K562 (cell line): Measurements from ENCODE around the gene TENM4. TPM values are rescaled to one million over a fixed set of nuclear protein-coding genes. Genes with fewer than 3 reads are reported as not detected.

Experiments used
- ATAC-seq: fragments of 200-7000 bp; cut with Tn5 transposase; 3 replicates; pipeline ENCODE4 v1.9.1; 2020; ENCODE audit warnings: moderate library complexity
- BruUV-seq: library from RNA; stranded (reverse); fragments of 400-500 nt; replicated peaks from 2 replicates; lab custom pipeline; 2021; lab: Mats Ljungman, UMichigan
- CTCF ChIA-PET: fragments of 300-600 bp; formaldehyde crosslinking; extraction: SDS; loops from one replicate; lab custom pipeline; 2021; ENCODE audit warnings: low intra/inter-chr PET ratio; lab: Yijun Ruan, JAX
- POLR2A ChIA-PET: fragments of 300-600, 350-650 bp; sonication (Branson Sonifier 250); formaldehyde crosslinking; extraction: SDS; loops from one replicate; lab custom pipeline; 2021; ENCODE audit warnings: antibody characterized with exemption, inconsistent platforms; lab: Yijun Ruan, JAX
- DNase-seq, 4 experiments: peaks; one replicate each; pipeline versions ENCODE4 v3.0.0 to v3.0.0-alpha.2; 2011 to 2018; ENCODE audit warnings: low spot score in 3 of 4, mixed read lengths in 3 of 4; ENCODE audit errors: extremely low read depth in 1 of 4
- FAIRE-seq: peaks from 2 replicates; lab custom pipeline; 2011; peaks lifted over from hg19 to GRCh38; lab: Jason Lieb, UNC
- H2AFZ ChIP-seq: 2 replicates; pipeline ENCODE4 v1.6.0; 2011; ENCODE audit warnings: low read depth, low read length, control low read depth, inconsistent platforms
- H3K27ac ChIP-seq: fragments of 200-600 bp; 3 replicates; pipeline ENCODE4 v1.8.0; 2011; ENCODE audit warnings: low read depth, mild to moderate bottlenecking, control low read depth, inconsistent platforms, low read length, moderate library complexity, mixed read lengths; ENCODE audit errors: extremely low read depth
- H3K27me3 ChIP-seq, 2 experiments: fragments of 300-600 bp in 1 of 2; 2 replicates in 1 of 2; 3 replicates in 1 of 2; pipeline versions ENCODE4 v1.6.0 to v1.8.0; 2011; ENCODE audit warnings: inconsistent platforms in 2 of 2, low read length in 2 of 2, mild to moderate bottlenecking in 1 of 2, mixed read lengths in 1 of 2, moderate library complexity in 1 of 2; ENCODE audit not compliant: control insufficient read depth in 2 of 2, insufficient read depth in 2 of 2
- H3K36me3 ChIP-seq: fragments of 300-600 bp; 3 replicates; pipeline ENCODE4 v1.8.0; 2011; ENCODE audit warnings: mild to moderate bottlenecking, low read length, inconsistent platforms; ENCODE audit not compliant: control insufficient read depth, insufficient read depth
- H3K4me1 ChIP-seq, 2 experiments: fragments of 200-600 bp in 1 of 2; replicated peaks in 1 of 2; 2 replicates in 1 of 2; 3 replicates in 1 of 2; pipeline versions ENCODE4 v1.5.1 to v1.8.0; 2011; ENCODE audit warnings: inconsistent platforms in 2 of 2, low read length in 2 of 2, mild to moderate bottlenecking in 1 of 2, mixed read lengths in 1 of 2, moderate library complexity in 1 of 2; ENCODE audit not compliant: control insufficient read depth in 2 of 2, insufficient read depth in 2 of 2
- H3K4me2 ChIP-seq: 2 replicates; pipeline ENCODE4 v1.6.1; 2011; ENCODE audit warnings: low read length, control low read depth, inconsistent platforms, mixed read lengths; ENCODE audit not compliant: insufficient read depth
- H3K4me3 ChIP-seq: fragments of 200-600 bp; sonication (generic), shearing (Covaris generic); 2 replicates; pipeline ENCODE4 v1.5.1; 2016; ENCODE audit warnings: control low read depth, inconsistent platforms
- H3K79me2 ChIP-seq: fragments of 200-600 bp; 3 replicates; pipeline ENCODE4 v1.8.0; 2011; ENCODE audit warnings: low read length, inconsistent platforms; ENCODE audit not compliant: control insufficient read depth, insufficient read depth
- H3K9ac ChIP-seq, 2 experiments: 2 replicates each; pipeline versions ENCODE4 v1.6.0 to v1.6.1; 2011; ENCODE audit warnings: low read depth in 2 of 2, low read length in 2 of 2, control low read depth in 1 of 2, inconsistent platforms in 1 of 2, mild to moderate bottlenecking in 1 of 2, mixed read lengths in 1 of 2; ENCODE audit not compliant: insufficient read depth in 1 of 2
- H3K9me1 ChIP-seq: one replicate; pipeline ENCODE4 v1.6.0; 2011; ENCODE audit warnings: inconsistent platforms, mild to moderate bottlenecking, low read length, moderate library complexity; ENCODE audit not compliant: control insufficient read depth, insufficient read depth
- H3K9me3 ChIP-seq: replicated peaks from 2 replicates; pipeline ENCODE4 v1.5.1; 2011; ENCODE audit warnings: low read depth, low read length, inconsistent platforms; ENCODE audit not compliant: control insufficient read depth, insufficient read depth
- H4K20me1 ChIP-seq: replicated peaks from 2 replicates; pipeline ENCODE4 v1.6.1; 2011; ENCODE audit warnings: low read length, inconsistent platforms, mixed read lengths; ENCODE audit not compliant: control insufficient read depth, insufficient read depth
- SIN3B ChIP-seq: fragments of 450-650 bp; IDR thresholded peaks from 2 replicates; pipeline ENCODE4 v1.6.1; 2017; ENCODE audit warnings: low read depth, mild to moderate bottlenecking, moderate library complexity
- SNIP1 ChIP-seq: fragments of 450-650 bp; IDR thresholded peaks from 2 replicates; pipeline ENCODE4 v1.7.1; 2017; ENCODE audit warnings: low read depth, mild to moderate bottlenecking
- YY1 ChIP-seq, 3 experiments: IDR thresholded peaks; 2 replicates each; pipeline ENCODE4 v1.6.1; 2011; ENCODE audit warnings: low read length in 2 of 3, mild to moderate bottlenecking in 2 of 3, moderate library complexity in 2 of 3, borderline replicate concordance in 1 of 3, control low read depth in 1 of 3, low read depth in 1 of 3; ENCODE audit not compliant: insufficient read depth in 3 of 3, insufficient replicate concordance in 2 of 3, control insufficient read depth in 1 of 3, insufficient read length in 1 of 3; ENCODE audit errors: extremely low read depth in 1 of 3
- ZNF12 ChIP-seq: sonication (generic); formaldehyde crosslinking; IDR thresholded peaks from 2 replicates; pipeline ENCODE4 v1.4.0; 2020; ENCODE audit warnings: mild to moderate bottlenecking, missing genetic modification reagents
- WGBS: fragments of 100-300 bp; shearing (Covaris generic); methylation state at CpG from one replicate; pipeline ENCODE4 v1.1.6; 2016; ENCODE audit warnings: low coverage, mixed read lengths; ENCODE audit not compliant: insufficient coverage; ENCODE audit errors: missing lambda C conversion rate; 5-methylcytosine and 5-hydroxymethylcytosine counted together
- in situ Hi-C: fragments of 300-500 bp; cut with MboI; formaldehyde crosslinking; loops from 4 replicates; pipeline ENCODE4 v1.15.0; 2018; ENCODE audit warnings: inconsistent platforms, mixed read lengths
- intact Hi-C: fragments of 100-400 bp; cut with micrococcal nuclease; formaldehyde crosslinking; loops from 2 replicates; pipeline ENCODE4 v1.14.2; 2022
- polyA plus RNA-seq, 8 experiments: library from polyadenylated mRNA; depleted of rRNA in 4 of 8; stranded (reverse) in 5 of 8; unstranded in 3 of 8; fragments of >200 nt; fragmentation: Nextera tagmentation in 2 of 8; fragmentation: Illumina TruSeq in 1 of 8; extraction: Ambion mirVana in 2 of 8; extraction: Trizol in 1 of 8; gene quantifications; 2 replicates each; pipeline versions ENCODE4 v1.2.1 to v1.2.3, GENCODE V29; 2011 to 2014; ENCODE audit warnings: inconsistent platforms in 1 of 8, missing spikeins in 1 of 8
- total RNA-seq, 7 experiments: library from RNA; depleted of rRNA in 6 of 7; stranded (reverse); fragments of >200 nt in 6 of 7; fragmentation: Illumina TruSeq in 2 of 7; extraction: Trizol in 2 of 7; gene quantifications; 2 replicates each; pipeline versions ENCODE4 v1.2.1 to v1.2.3, GENCODE V29; 2011 to 2021; ENCODE audit warnings: low replicate concordance in 1 of 7
- TF ChIP-seq, protein P1 (sequence below): fragments of 450-650 bp; formaldehyde crosslinking; IDR thresholded peaks from 2 replicates; pipeline ENCODE4 v1.4.0; 2020; ENCODE audit warnings: mild to moderate bottlenecking, moderate library complexity

Gene TENM4
- total and polyA plus RNA-seq, 9 of the 15 experiments (the other 6 are each of a cell fraction or from before 2014, with no cell fraction given): 0.16 TPM; not detected in 8

DNA sequence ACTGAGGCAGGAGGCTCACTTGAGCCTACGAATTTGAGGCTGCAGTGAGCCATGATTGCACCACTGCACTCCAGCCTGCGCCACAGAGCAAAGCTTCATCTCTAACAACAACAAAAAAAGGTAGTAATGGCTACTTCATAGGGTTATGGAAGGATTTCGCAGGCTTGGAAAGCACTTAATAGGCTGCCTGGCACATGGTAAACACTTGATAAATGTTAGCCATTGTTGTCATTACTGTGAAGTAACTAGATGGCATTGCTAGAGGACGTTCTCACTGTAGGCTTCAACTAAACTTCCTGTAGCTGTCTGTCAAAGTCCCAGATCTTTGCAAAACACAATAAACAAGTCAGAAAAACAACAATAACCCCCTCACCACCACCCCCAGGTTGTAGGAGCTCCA, 508.9 kb downstream of the TENM4 start:
- POLR2A ChIA-PET: no interaction called here
- CTCF ChIA-PET: no interaction called here
- no peak for ATAC-seq
- Histone ChIP-seq H4K20me1 (no peaks in the 10 kb centered on the region), H3K4me1 (no peaks in the 10 kb centered on the region), H3K79me2 (no peaks in the 10 kb centered on the region), H3K36me3 (no peaks in the 10 kb centered on the region; the same call in 2 of the 3 replicates), H2AFZ (no peak overlapping the region), H3K27me3 (peaks cover 6 to 14% of the 10 kb centered on the region in 2 experiments; a peak in 2 of 5 replicates), H3K4me3 (no peak overlapping the region), H3K4me2 (no peak overlapping the region), H3K9me3 (no peaks in the 10 kb centered on the region), H3K27ac (no peak overlapping the region), H3K9me1 (no peaks in the 10 kb centered on the region), H3K9ac (no peak overlapping the region)
- BruUV-seq: no TSS peak
- FAIRE-seq: no peak
- in situ Hi-C loops: no loop called here
- TF ChIP-seq, protein P1, sequence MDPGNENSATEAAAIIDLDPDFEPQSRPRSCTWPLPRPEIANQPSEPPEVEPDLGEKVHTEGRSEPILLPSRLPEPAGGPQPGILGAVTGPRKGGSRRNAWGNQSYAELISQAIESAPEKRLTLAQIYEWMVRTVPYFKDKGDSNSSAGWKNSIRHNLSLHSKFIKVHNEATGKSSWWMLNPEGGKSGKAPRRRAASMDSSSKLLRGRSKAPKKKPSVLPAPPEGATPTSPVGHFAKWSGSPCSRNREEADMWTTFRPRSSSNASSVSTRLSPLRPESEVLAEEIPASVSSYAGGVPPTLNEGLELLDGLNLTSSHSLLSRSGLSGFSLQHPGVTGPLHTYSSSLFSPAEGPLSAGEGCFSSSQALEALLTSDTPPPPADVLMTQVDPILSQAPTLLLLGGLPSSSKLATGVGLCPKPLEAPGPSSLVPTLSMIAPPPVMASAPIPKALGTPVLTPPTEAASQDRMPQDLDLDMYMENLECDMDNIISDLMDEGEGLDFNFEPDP (CRISPR knock-in tag): no peak
- no peak for TF ChIP-seq SIN3B
- no peak for TF ChIP-seq SNIP1
- no peak for TF ChIP-seq YY1 (IDR thresholded peaks at IDR 0.05; ENCODE audit: borderline replicate concordance in 1 of 3, control insufficient read depth in 1 of 3, extremely low read depth in 1 of 3, insufficient read depth in 3 of 3, insufficient read length in 1 of 3, insufficient replicate concordance in 2 of 3, low read depth in 1 of 3, low read length in 2 of 3)
- TF ChIP-seq ZNF12 (CRISPR knock-in tag): no peak
- intact Hi-C loops: no loop called here
- 2% methylated on average over 4 of the region's 4 CpGs for WGBS
- no peak for DNase-seq
